Measurements from ENCODE around the gene KLK14. TPM values are rescaled to one million over a fixed set of nuclear protein-coding genes. Genes with fewer than 3 reads are reported as not detected.

The KLK14 gene
- total RNA-seq, 1 donor from 2014 or later = not detected

DNA sequence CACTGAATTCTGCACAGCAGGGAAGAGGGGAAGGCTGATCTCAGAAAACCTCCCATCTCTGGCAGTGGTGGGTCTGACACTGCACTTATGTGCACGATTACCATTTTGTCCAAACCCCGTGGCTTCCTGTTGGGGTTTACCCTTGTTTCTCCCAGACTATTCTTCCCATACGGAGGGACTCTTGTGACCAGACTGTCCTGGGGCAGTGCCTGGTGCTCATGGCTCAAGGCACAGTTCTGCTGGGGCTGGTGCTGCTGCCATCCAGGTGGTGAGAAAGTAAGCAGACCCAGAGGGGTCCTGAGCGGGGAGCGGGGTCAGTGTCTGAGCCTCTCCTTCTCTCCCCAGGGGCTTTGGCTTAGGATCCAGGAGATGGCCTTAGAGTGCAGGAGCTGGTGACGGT is 36.9 kb upstream of the KLK14 start:
- H3K36me3 ChIP-seq = no peaks in the 10 kb centered on the region
- no peak overlapping the region for H3K4me3 ChIP-seq
- TF ChIP-seq POLR2A (IDR thresholded peaks at IDR 0.05) = no peak
- no peak for TF ChIP-seq POLR2AphosphoS5 (IDR thresholded peaks at IDR 0.05; ENCODE audit: insufficient read depth in 1 of 2, low read depth in 1 of 2)
- TF ChIP-seq, protein P1, sequence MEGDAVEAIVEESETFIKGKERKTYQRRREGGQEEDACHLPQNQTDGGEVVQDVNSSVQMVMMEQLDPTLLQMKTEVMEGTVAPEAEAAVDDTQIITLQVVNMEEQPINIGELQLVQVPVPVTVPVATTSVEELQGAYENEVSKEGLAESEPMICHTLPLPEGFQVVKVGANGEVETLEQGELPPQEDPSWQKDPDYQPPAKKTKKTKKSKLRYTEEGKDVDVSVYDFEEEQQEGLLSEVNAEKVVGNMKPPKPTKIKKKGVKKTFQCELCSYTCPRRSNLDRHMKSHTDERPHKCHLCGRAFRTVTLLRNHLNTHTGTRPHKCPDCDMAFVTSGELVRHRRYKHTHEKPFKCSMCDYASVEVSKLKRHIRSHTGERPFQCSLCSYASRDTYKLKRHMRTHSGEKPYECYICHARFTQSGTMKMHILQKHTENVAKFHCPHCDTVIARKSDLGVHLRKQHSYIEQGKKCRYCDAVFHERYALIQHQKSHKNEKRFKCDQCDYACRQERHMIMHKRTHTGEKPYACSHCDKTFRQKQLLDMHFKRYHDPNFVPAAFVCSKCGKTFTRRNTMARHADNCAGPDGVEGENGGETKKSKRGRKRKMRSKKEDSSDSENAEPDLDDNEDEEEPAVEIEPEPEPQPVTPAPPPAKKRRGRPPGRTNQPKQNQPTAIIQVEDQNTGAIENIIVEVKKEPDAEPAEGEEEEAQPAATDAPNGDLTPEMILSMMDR (IDR thresholded peaks at IDR 0.05) = no peak
- no peaks in the 10 kb centered on the region for H3K27me3 ChIP-seq
- H3K4me1 ChIP-seq = no peaks in the 10 kb centered on the region
- H3K9me3 ChIP-seq = no peaks in the 10 kb centered on the region
- DNase-seq (ENCODE audit: extremely low spot score in 2 of 2) = no peak
- H3K27ac ChIP-seq = no peak overlapping the region
- intact Hi-C loops (cut with DNase I) = no loop called here

- H3K4me1 ChIP-seq = no peaks in the 10 kb centered on the region
- no peaks in the 10 kb centered on the region for H3K27me3 ChIP-seq
- no peaks in the 10 kb centered on the region for H3K36me3 ChIP-seq
- no peak for TF ChIP-seq POLR2A (IDR thresholded peaks at IDR 0.05)
- no peaks in the 10 kb centered on the region for H3K9me3 ChIP-seq
- no peak overlapping the region for H3K4me3 ChIP-seq
- intact Hi-C loops (cut with DNase I) = no loop called here
- no peak overlapping the region for H3K27ac ChIP-seq
- no peak for DNase-seq (ENCODE audit: extremely low spot score in 2 of 2)
Observed at GRCh38 chr19:51119101-51119500, 36.4 kb upstream of the KLK14 start.

GRCh38 chr19:51116736-51117286 is 34.1 kb upstream of the KLK14 start:
- H3K4me1 ChIP-seq = no peaks in the 10 kb centered on the region
- intact Hi-C loops (cut with DNase I) = no loop called here

DNA sequence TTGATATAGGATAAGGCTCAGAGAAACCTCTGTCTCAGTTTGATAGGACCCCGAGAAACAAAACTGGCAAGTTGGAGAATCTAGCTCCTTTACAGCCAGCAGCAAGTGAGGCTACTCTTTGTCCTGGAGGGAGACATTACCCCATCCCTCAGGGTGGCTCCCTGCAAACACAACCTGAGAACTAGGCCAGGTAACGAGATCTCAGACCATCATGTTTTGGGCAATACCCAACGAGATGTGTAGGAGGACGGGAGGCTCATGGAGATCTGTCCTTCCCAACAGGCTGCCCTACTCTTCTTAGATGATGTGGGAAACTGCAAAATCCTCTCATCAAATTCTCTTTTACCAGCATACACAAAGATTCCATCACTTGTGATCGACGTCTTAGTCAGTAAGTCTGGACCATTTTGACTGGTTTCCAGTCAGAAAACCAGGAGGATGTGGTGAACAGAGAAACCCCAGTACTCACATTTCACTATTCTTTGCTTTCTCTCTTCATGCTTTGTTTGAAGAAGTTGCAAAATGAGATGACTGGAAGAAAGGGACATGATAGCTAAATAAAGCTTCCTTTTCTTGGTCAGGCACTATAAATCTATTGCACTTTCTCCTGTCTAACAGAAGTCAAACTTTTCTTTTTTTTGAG is 31.5 kb upstream of the KLK14 start:
- Histone ChIP-seq H3K36me3 (no peaks in the 10 kb centered on the region), H3K4me3 (no peak overlapping the region), H3K9me3 (no peaks in the 10 kb centered on the region), H3K27ac (no peak overlapping the region), H3K27me3 (no peaks in the 10 kb centered on the region), H3K4me1 (no peaks in the 10 kb centered on the region)
- intact Hi-C loops (cut with DNase I) = no loop called here
- no peak for DNase-seq (ENCODE audit: extremely low spot score in 2 of 2)
- TF ChIP-seq, protein P1 (IDR thresholded peaks at IDR 0.05) = no peak
- TF ChIP-seq POLR2A (IDR thresholded peaks at IDR 0.05) (no peak), POLR2AphosphoS5 (IDR thresholded peaks at IDR 0.05; ENCODE audit: insufficient read depth in 1 of 2, low read depth in 1 of 2) (no peak)

More at GRCh38 chr19:51116736-51117286, 34.1 kb upstream of the KLK14 start:
- DNase-seq (ENCODE audit: extremely low spot score in 2 of 2) = no peak
- Histone ChIP-seq H3K9me3 (no peaks in the 10 kb centered on the region), H3K27me3 (no peaks in the 10 kb centered on the region), H3K27ac (no peak overlapping the region), H3K36me3 (no peaks in the 10 kb centered on the region), H3K4me3 (no peak overlapping the region)
- no peak for TF ChIP-seq POLR2A (IDR thresholded peaks at IDR 0.05)
- TF ChIP-seq, protein P1 (IDR thresholded peaks at IDR 0.05) = no peak
- TF ChIP-seq POLR2AphosphoS5 (IDR thresholded peaks at IDR 0.05; ENCODE audit: insufficient read depth in 1 of 2, low read depth in 1 of 2) = no peak

- H3K27ac ChIP-seq = no peak overlapping the region
- H3K4me3 ChIP-seq = no peak overlapping the region
- no peak for DNase-seq (ENCODE audit: extremely low spot score in 2 of 2)
- intact Hi-C loops (cut with DNase I) = no loop called here
- TF ChIP-seq POLR2A (IDR thresholded peaks at IDR 0.05) (no peak), POLR2AphosphoS5 (IDR thresholded peaks at IDR 0.05; ENCODE audit: insufficient read depth in 1 of 2, low read depth in 1 of 2) (no peak)
- TF ChIP-seq, protein P1 (IDR thresholded peaks at IDR 0.05) = no peak
- peaks cover 15% of the 10 kb centered on the region for H3K4me1 ChIP-seq
- H3K27me3 ChIP-seq = no peaks in the 10 kb centered on the region
- H3K36me3 ChIP-seq = no peaks in the 10 kb centered on the region
- H3K9me3 ChIP-seq = no peaks in the 10 kb centered on the region
Observed at GRCh38 chr19:51111606-51112005, 28.9 kb upstream of the KLK14 start.
